Activated CD4-positive, alpha-beta T cell treated with anti-CD3 and anti-CD28 coated beads for 36 hours (primary cell): Measurements from ENCODE around the gene WFDC8. TPM values are rescaled to one million over a fixed set of nuclear protein-coding genes. Genes with fewer than 3 reads are reported as not detected.

Source experiments
- ATAC-seq: fragments of 200-7000 bp; cut with Tn5 transposase; one replicate; pipeline ENCODE4 v1.10.0; 2021; ENCODE audit warnings: mild to moderate bottlenecking, moderate library complexity
- CTCF ChIA-PET: fragments of 350-600 bp; sonication (Branson Sonifier 250); formaldehyde crosslinking; loops from one replicate; lab custom pipeline; 2021; ENCODE audit warnings: antibody characterized with exemption; lab: Charles Lee
- POLR2A ChIA-PET: fragments of 350-600 bp; sonication (Branson Sonifier 250); formaldehyde crosslinking; loops from one replicate; lab custom pipeline; 2021; ENCODE audit warnings: antibody characterized with exemption, inconsistent platforms; lab: Charles Lee
- DNase-seq: peaks from one replicate; pipeline ENCODE4 v3.0.0-alpha.2; 2020
- H3K27ac Mint-ChIP-seq: one replicate; pipeline ENCODE4 v1.8.0; 2021; ENCODE audit warnings: mixed read lengths
- H3K27me3 Mint-ChIP-seq: one replicate; pipeline ENCODE4 v1.8.0; 2021; ENCODE audit warnings: mixed read lengths
- H3K36me3 Mint-ChIP-seq: one replicate; pipeline ENCODE4 v1.8.0; 2021; ENCODE audit warnings: low read depth, mixed read lengths
- H3K4me1 Mint-ChIP-seq: one replicate; pipeline ENCODE4 v1.8.0; 2021; ENCODE audit warnings: mixed read lengths
- H3K4me3 Mint-ChIP-seq: one replicate; pipeline ENCODE4 v1.8.0; 2021; ENCODE audit warnings: mild to moderate bottlenecking, moderate library complexity, mixed read lengths
- H3K9me3 Mint-ChIP-seq: one replicate; pipeline ENCODE4 v1.8.0; 2021; ENCODE audit warnings: low read depth, mixed read lengths
- intact Hi-C, 2 experiments: fragments of 100-400 bp; cut with DNase I in 1 of 2; cut with micrococcal nuclease in 1 of 2; formaldehyde crosslinking; loops; one replicate each; pipeline versions ENCODE4 v1.14.2 to v1.15.1; 2022 to 2024; cut with DNase I, micrococcal nuclease
- total RNA-seq, 2 experiments: library from RNA; stranded (reverse); gene quantifications; one replicate each; pipeline ENCODE4 v1.2.3, GENCODE V29; 2021

Gene WFDC8
- total RNA-seq, 2 experiments from 2014 or later = not detected

- H3K27ac Mint-ChIP-seq = no peak overlapping the region
- H3K9me3 Mint-ChIP-seq = no peaks in the 10 kb centered on the region
- DNase-seq = no peak
- no peak for ATAC-seq
- peaks cover 17% of the 10 kb centered on the region for H3K27me3 Mint-ChIP-seq
- intact Hi-C loops = no loop called here
- no peaks in the 10 kb centered on the region for H3K4me1 Mint-ChIP-seq
- no peaks in the 10 kb centered on the region for H3K36me3 Mint-ChIP-seq
- no peak overlapping the region for H3K4me3 Mint-ChIP-seq
- CTCF ChIA-PET = interaction anchor here (0.5 to 1.3 kb wide), 3 partner anchors 41 to 247 kb away, joined by 3 to 5 read pairs (median 4); no protein-coding TSS in a partner anchor
- POLR2A ChIA-PET = no interaction called here
Measured at GRCh38 chr20:45550765-45551164, 28.3 kb downstream of the WFDC8 start.

DNA sequence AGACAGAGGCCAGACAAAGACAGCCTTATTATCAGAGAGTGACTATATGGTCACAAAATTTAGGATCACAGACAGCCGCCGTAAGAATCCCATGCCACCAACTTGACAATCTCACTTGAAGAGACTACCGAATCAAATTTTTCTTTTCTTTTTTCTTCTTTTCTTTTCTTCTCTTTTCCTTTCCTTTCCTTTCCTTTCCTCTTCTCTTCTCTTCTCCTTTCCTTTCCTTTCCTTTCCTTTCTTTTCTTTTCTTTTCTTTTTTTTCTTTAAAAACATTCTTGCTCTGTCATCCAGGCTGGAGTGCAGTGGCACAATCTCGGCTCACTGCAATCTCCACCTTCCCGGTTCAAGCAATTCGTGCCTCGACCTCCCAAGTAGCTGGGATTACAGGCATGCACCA is 30.7 kb downstream of the WFDC8 start:
- ChIA-PET POLR2A (no interaction called here), CTCF (interaction anchor here (0.6 kb wide), 1 partner anchor 102 kb away, joined by 3 read pairs; no protein-coding TSS in a partner anchor)
- H3K36me3 Mint-ChIP-seq = no peaks in the 10 kb centered on the region
- H3K27ac Mint-ChIP-seq = no peak overlapping the region
- H3K27me3 Mint-ChIP-seq = peaks cover 25% of the 10 kb centered on the region
- DNase-seq (no peak), ATAC-seq (no peak)
- intact Hi-C loops = no loop called here
- H3K9me3 Mint-ChIP-seq = no peaks in the 10 kb centered on the region
- H3K4me1 Mint-ChIP-seq = no peaks in the 10 kb centered on the region
- H3K4me3 Mint-ChIP-seq = no peak overlapping the region

- Mint-ChIP-seq H3K4me1 (no peaks in the 10 kb centered on the region), H3K36me3 (no peaks in the 10 kb centered on the region), H3K4me3 (no peak within 1 kb of the TSS), H3K9me3 (no peaks in the 10 kb centered on the region), H3K27ac (no peak within 1 kb of the TSS), H3K27me3 (peaks cover 27% of the 10 kb centered on the region)
- intact Hi-C loops = loop anchor here in 1 of 2 experiments (2.0 kb wide), 1 partner anchor 224 kb away; no protein-coding TSS in a partner anchor
- ChIA-PET POLR2A (no interaction called here), CTCF (interaction anchor here (0.6 kb wide), 1 partner anchor 149 kb away, joined by 3 read pairs; no protein-coding TSS in a partner anchor)
- DNase-seq (no peak), ATAC-seq (no peak)
Measured at GRCh38 chr20:45547206-45547770, 31.8 kb downstream of the WFDC8 start, which contains the start of gene EPPIN. TSS of gene EPPIN (minus strand) at chr20:45547401. CDS start at chr20:45547357, 44 bp downstream.

DNA sequence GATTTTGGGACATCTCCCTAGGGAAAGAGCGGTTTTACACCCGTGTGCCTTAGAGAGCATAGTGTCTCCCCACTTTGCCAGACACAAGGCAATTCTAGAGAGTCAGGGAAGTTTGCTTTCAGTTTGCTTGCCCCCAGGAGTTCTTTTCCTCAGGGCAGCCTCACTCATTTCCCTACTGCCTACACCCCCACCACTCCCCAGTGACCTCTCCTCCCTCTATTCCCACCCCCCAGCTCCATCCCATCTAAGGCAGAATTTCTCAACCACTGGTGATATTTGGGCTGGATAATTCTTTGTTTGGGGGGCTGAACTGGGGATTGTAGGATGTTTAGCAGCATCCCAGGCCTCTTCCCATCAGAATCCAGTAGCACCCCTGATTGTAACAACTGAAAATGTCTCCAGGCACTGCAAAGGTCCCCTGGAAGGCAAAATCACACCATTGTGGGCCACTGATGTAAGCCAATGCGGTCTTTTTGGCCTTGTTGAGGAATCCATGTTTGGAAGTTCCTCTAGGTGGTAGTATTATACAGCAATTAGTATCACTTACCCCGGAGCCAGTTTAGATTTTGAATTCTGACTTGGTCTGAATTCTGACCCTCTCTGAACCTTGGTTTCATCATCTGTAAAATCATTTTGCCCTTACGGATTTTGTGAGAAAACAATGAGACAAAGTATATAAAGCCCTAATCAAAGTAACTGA is 33.2 kb downstream of the WFDC8 start:
- H3K27ac Mint-ChIP-seq = no peak overlapping the region
- H3K36me3 Mint-ChIP-seq = no peaks in the 10 kb centered on the region
- ChIA-PET POLR2A (no interaction called here), CTCF (no interaction called here)
- DNase-seq (no peak), ATAC-seq (no peak)
- H3K4me3 Mint-ChIP-seq = no peak overlapping the region
- intact Hi-C loops = loop anchor here (1.0 to 2.0 kb wide), 2 partner anchors 225 kb away; no protein-coding TSS in a partner anchor
- H3K9me3 Mint-ChIP-seq = no peaks in the 10 kb centered on the region
- H3K27me3 Mint-ChIP-seq = peaks cover 36% of the 10 kb centered on the region
- no peaks in the 10 kb centered on the region for H3K4me1 Mint-ChIP-seq

DNA sequence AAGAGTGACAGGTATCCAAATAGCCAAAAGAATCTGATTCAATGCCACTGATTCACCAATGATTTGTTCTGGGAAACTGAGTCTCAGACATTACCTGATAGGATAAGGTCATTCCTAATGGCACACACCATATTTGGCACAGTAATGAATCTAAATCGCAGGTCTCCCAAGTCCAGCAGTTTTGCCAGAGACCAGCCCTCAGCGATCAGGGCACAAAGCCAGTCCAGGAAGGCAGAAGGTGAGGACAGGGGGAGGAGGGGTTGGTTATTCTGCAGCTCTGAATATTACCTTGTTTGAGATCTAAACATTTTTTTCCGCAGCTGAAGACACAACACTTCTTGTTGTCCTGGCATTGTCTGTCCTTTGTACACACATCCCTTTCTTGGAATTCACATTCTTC is 33.7 kb downstream of the WFDC8 start:
- H3K36me3 Mint-ChIP-seq = no peaks in the 10 kb centered on the region
- intact Hi-C loops = no loop called here
- ChIA-PET CTCF (no interaction called here), POLR2A (no interaction called here)
- no peak overlapping the region for H3K4me3 Mint-ChIP-seq
- ATAC-seq (no peak), DNase-seq (no peak)
- no peaks in the 10 kb centered on the region for H3K9me3 Mint-ChIP-seq
- H3K27me3 Mint-ChIP-seq = peaks cover 39% of the 10 kb centered on the region
- no peaks in the 10 kb centered on the region for H3K4me1 Mint-ChIP-seq
- no peak overlapping the region for H3K27ac Mint-ChIP-seq

GRCh38 chr20:45539382-45539781 is 39.7 kb downstream of the WFDC8 start, which contains the start of gene WFDC6:
TSS of gene WFDC6 (minus strand) at chr20:45539482. CDS start at chr20:45539407, 75 bp downstream.
- ATAC-seq = no peak
- H3K27me3 Mint-ChIP-seq = peaks cover 35% of the 10 kb centered on the region
- no peak for DNase-seq
- H3K36me3 Mint-ChIP-seq = no peaks in the 10 kb centered on the region
- intact Hi-C loops = no loop called here
- CTCF ChIA-PET = interaction anchor here (0.7 kb wide), 1 partner anchor 25 kb away, joined by 3 read pairs; no protein-coding TSS in a partner anchor
- H3K4me1 Mint-ChIP-seq = no peaks in the 10 kb centered on the region
- H3K4me3 Mint-ChIP-seq = no peak within 1 kb of the TSS
- no peaks in the 10 kb centered on the region for H3K9me3 Mint-ChIP-seq
- no peak within 1 kb of the TSS for H3K27ac Mint-ChIP-seq
- POLR2A ChIA-PET = no interaction called here

DNA sequence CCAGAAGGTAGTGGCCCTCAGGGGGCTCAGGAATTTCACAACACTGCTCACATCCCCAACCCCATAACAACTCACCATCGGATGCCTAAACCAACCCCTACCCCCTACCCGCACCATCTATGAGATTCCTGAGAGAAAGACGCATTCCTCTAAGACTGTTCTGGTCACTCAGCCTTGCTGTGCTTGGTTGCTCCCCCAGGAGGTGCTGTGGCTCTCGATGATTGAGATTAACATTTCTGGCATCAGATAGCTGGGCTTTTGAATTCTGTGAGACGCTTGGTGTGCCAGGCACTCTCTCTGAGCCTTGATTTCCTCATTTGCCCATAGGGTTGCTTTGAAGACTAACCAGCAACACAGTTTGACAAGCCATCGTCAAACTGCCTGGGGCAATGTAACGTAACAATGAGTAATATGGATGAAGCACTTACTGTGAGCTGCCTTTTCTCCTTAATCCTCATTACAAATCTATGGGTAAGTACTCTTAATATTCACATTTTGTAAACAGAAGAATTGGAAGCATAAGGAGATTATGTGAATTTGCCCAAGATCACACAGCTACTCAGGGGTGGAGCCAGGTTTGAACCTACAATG is 40.8 kb downstream of the WFDC8 start:
- ATAC-seq (no peak), DNase-seq (no peak)
- Mint-ChIP-seq H3K27ac (no peak overlapping the region), H3K9me3 (no peaks in the 10 kb centered on the region), H3K4me1 (no peaks in the 10 kb centered on the region), H3K36me3 (no peaks in the 10 kb centered on the region), H3K4me3 (no peak overlapping the region), H3K27me3 (peaks cover 30% of the 10 kb centered on the region)
- ChIA-PET CTCF (interaction anchor here (0.6 to 0.8 kb wide), 3 partner anchors 28 to 236 kb away, joined by 3 read pairs; no protein-coding TSS in a partner anchor), POLR2A (no interaction called here)
- intact Hi-C loops = no loop called here

GRCh38 chr20:45527294-45527693 is 51.8 kb downstream of the WFDC8 start:
- intact Hi-C loops = no loop called here
- ChIA-PET CTCF (interaction anchor here (0.5 kb wide), 1 partner anchor 89 kb away, joined by 3 read pairs; no protein-coding TSS in a partner anchor), POLR2A (no interaction called here)
- DNase-seq (no peak), ATAC-seq (no peak)
- no peaks in the 10 kb centered on the region for H3K36me3 Mint-ChIP-seq
- peaks cover 35% of the 10 kb centered on the region for H3K27me3 Mint-ChIP-seq
- H3K27ac Mint-ChIP-seq = no peak overlapping the region
- H3K4me1 Mint-ChIP-seq = no peaks in the 10 kb centered on the region
- no peaks in the 10 kb centered on the region for H3K9me3 Mint-ChIP-seq
- no peak overlapping the region for H3K4me3 Mint-ChIP-seq

DNA sequence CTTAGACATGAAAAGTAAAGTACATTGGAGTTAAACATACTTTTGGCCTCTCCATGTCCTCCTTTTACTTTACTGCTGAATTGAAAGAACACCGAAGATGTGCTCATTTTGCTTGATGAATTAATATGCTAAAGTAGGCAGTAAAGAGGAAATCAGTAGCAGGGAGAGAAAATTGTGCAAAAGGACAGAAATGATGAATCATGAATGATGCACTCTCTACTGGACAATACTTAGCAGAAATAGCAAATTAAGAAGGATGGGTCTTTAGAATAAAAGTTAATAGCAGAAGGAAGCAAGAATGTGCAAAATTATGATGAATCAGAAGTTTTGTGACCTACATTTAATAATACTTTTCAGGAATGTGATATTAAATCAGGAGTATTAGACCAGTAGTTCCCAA is 55.3 kb downstream of the WFDC8 start:
- no peak overlapping the region for H3K4me3 Mint-ChIP-seq
- H3K4me1 Mint-ChIP-seq = no peaks in the 10 kb centered on the region
- peaks cover 34% of the 10 kb centered on the region for H3K27me3 Mint-ChIP-seq
- CTCF ChIA-PET = interaction anchor here (1.3 kb wide), 1 partner anchor 247 kb away, joined by 5 read pairs; no protein-coding TSS in a partner anchor
- intact Hi-C loops = no loop called here
- DNase-seq (no peak), ATAC-seq (no peak)
- H3K9me3 Mint-ChIP-seq = no peaks in the 10 kb centered on the region
- POLR2A ChIA-PET = no interaction called here
- H3K27ac Mint-ChIP-seq = no peak overlapping the region
- no peaks in the 10 kb centered on the region for H3K36me3 Mint-ChIP-seq

GRCh38 chr20:45518282-45518681 is 60.8 kb downstream of the WFDC8 start:
- POLR2A ChIA-PET = no interaction called here
- peaks cover 27% of the 10 kb centered on the region for H3K27me3 Mint-ChIP-seq
- H3K27ac Mint-ChIP-seq = no peak overlapping the region
- no peak overlapping the region for H3K4me3 Mint-ChIP-seq
- intact Hi-C loops = no loop called here
- H3K9me3 Mint-ChIP-seq = no peaks in the 10 kb centered on the region
- no peaks in the 10 kb centered on the region for H3K4me1 Mint-ChIP-seq
- CTCF ChIA-PET = interaction anchor here (0.8 to 2.0 kb wide), 2 partner anchors 199 to 253 kb away, joined by 3 to 4 read pairs; no protein-coding TSS in a partner anchor
- DNase-seq = no peak
- no peak for ATAC-seq
- H3K36me3 Mint-ChIP-seq = no peaks in the 10 kb centered on the region

GRCh38 chr20:45515147-45515913 is 63.8 kb downstream of the WFDC8 start, which contains the start of gene SPINT3:
TSS of gene SPINT3 (minus strand) at chr20:45515622. CDS start at chr20:45515608, 14 bp downstream.
- POLR2A ChIA-PET = no interaction called here
- Mint-ChIP-seq H3K9me3 (no peaks in the 10 kb centered on the region), H3K4me3 (no peak within 1 kb of the TSS), H3K4me1 (no peaks in the 10 kb centered on the region), H3K27me3 (peaks cover 20% of the 10 kb centered on the region), H3K27ac (no peak within 1 kb of the TSS), H3K36me3 (no peaks in the 10 kb centered on the region)
- CTCF ChIA-PET = interaction anchor here (0.6 to 1.2 kb wide), 2 partner anchors 24 to 47 kb away, joined by 3 to 4 read pairs; partner anchors contain the start of gene WFDC6
- intact Hi-C loops = no loop called here
- DNase-seq (no peak), ATAC-seq (no peak)
